Measurements from ENCODE around the gene CATSPER4.

DNA sequence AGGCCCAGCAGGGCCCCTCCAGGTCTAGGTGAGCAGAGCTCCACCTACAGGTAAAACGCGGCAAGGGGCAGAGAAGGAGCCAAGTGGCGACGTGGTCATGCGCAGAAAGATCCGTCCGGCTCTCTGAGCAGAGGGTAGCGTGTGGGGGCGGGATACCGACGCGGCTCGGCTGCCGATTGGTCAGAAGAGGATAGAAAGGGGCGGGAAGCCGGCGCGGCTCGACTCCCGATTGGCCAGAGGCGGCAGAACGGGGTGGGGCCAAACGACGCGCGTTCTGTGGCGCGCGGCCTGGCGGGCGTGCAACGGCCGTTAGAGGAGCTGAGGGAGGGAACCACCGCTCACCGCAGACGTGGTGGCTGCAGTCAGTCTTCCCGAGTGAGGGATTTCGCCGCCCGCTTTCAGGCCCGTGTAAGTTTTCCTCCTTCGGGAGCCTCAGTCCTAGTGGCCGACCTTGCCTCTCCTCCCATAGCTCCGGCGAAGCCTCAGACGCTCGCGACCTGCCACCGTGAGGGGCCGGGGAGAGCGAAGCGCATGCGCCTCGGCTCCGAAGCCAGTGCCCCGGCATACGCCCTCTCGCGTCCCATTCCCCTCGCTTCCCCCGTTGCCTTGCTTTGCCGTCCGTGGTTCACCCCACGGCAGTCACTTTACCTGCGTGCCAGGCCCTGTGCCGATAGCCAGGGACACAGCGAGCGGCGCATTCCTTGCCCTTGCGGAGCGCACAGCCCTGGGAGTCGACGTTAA, 43.7 kb downstream of the CATSPER4 start, which contains the start of gene CEP85:
- TF ChIP-seq POLR2A (IDR thresholded peaks at IDR 0.05; ENCODE audit: low read depth, low read length) (peak; percentile 77; the same call in 1 of the 2 replicates), POLR2AphosphoS5 (IDR thresholded peaks at IDR 0.05; ENCODE audit: low read depth, low read length) (peak; percentile 85)
